ENCODE results near the gene CSK.

- no peak for TF ChIP-seq RFX5 (IDR thresholded peaks at IDR 0.05; ENCODE audit: borderline replicate concordance, low read depth, low read length)
- TF ChIP-seq JUND (IDR thresholded peaks at IDR 0.05; ENCODE audit: low read length): no peak
- no peak for TF ChIP-seq CTCF (IDR thresholded peaks at IDR 0.05; ENCODE audit: control extremely low read depth in 1 of 3, insufficient read depth in 1 of 3, low read depth in 1 of 3, low read length in 3 of 3)
- TF ChIP-seq SUZ12 (IDR thresholded peaks at IDR 0.05; ENCODE audit: low read length): no peak
- TF ChIP-seq POLR2A (IDR thresholded peaks at IDR 0.05; ENCODE audit: control extremely low read depth in 1 of 2, low read depth in 2 of 2, low read length in 2 of 2): no peak
- TF ChIP-seq POLR2AphosphoS5 (IDR thresholded peaks at IDR 0.05; ENCODE audit: low read depth, low read length): no peak
- TF ChIP-seq EZH2 (IDR thresholded peaks at IDR 0.05; ENCODE audit: low read depth, low read length, severe bottlenecking): no peak
- no peak for TF ChIP-seq TAF1 (IDR thresholded peaks at IDR 0.05; ENCODE audit: low read depth, low read length)
Observed at GRCh38 chr15:74816624-74817369, 34.9 kb downstream of the CSK start.
